ENCODE results near the gene FPR2. TPM values are rescaled to one million over a fixed set of nuclear protein-coding genes. Genes with fewer than 3 reads are reported as not detected.

The FPR2 gene
- polyA plus RNA-seq, 1 donor from 2014 or later, result not detected

- Histone ChIP-seq H3K9me3 (ENCODE audit: low read length) (no peaks in the 10 kb centered on the region), H3F3A (ENCODE audit: insufficient read depth, low read length, poor library complexity, severe bottlenecking) (no peaks in the 10 kb centered on the region), H3K27ac (ENCODE audit: low read length) (no peak overlapping the region), H4K20me1 (ENCODE audit: insufficient read depth) (no peaks in the 10 kb centered on the region), H3K27me3 (ENCODE audit: insufficient read depth, low read depth, low read length) (no peaks in the 10 kb centered on the region), H3K4me3 (ENCODE audit: low read length) (no peak overlapping the region), H3K9me2 (ENCODE audit: insufficient read depth, low read length) (no peaks in the 10 kb centered on the region), H3K36me3 (ENCODE audit: insufficient read depth, low read length) (no peaks in the 10 kb centered on the region), H3K4me2 (ENCODE audit: low read length) (no peak overlapping the region), H3K9ac (ENCODE audit: low read length) (no peak overlapping the region), H3K79me2 (replicated peaks; ENCODE audit: insufficient read depth, low read length) (no peaks in the 10 kb centered on the region), H2AFZ (ENCODE audit: low read depth, low read length) (no peak overlapping the region)
- TF ChIP-seq, protein P1, sequence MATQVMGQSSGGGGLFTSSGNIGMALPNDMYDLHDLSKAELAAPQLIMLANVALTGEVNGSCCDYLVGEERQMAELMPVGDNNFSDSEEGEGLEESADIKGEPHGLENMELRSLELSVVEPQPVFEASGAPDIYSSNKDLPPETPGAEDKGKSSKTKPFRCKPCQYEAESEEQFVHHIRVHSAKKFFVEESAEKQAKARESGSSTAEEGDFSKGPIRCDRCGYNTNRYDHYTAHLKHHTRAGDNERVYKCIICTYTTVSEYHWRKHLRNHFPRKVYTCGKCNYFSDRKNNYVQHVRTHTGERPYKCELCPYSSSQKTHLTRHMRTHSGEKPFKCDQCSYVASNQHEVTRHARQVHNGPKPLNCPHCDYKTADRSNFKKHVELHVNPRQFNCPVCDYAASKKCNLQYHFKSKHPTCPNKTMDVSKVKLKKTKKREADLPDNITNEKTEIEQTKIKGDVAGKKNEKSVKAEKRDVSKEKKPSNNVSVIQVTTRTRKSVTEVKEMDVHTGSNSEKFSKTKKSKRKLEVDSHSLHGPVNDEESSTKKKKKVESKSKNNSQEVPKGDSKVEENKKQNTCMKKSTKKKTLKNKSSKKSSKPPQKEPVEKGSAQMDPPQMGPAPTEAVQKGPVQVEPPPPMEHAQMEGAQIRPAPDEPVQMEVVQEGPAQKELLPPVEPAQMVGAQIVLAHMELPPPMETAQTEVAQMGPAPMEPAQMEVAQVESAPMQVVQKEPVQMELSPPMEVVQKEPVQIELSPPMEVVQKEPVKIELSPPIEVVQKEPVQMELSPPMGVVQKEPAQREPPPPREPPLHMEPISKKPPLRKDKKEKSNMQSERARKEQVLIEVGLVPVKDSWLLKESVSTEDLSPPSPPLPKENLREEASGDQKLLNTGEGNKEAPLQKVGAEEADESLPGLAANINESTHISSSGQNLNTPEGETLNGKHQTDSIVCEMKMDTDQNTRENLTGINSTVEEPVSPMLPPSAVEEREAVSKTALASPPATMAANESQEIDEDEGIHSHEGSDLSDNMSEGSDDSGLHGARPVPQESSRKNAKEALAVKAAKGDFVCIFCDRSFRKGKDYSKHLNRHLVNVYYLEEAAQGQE (IDR thresholded peaks at IDR 0.05; ENCODE audit: borderline replicate concordance), result no peak
- TF ChIP-seq TAF1 (IDR thresholded peaks at IDR 0.05; ENCODE audit: low read depth) (no peak), SMC3 (conservative IDR thresholded peaks at IDR 0.05; ENCODE audit: poor library complexity) (no peak), RAD21 (conservative IDR thresholded peaks at IDR 0.05) (no peak)
Measured at GRCh38 chr19:51729781-51730180, 31.2 kb upstream of the FPR2 start.

- no peak overlapping the region for H3K27ac ChIP-seq (ENCODE audit: low read length)
- H4K20me1 ChIP-seq (ENCODE audit: insufficient read depth), result no peaks in the 10 kb centered on the region
- TF ChIP-seq POLR2AphosphoS5 (IDR thresholded peaks at IDR 0.05) (no peak), EP300 (conservative IDR thresholded peaks at IDR 0.05; ENCODE audit: poor library complexity, severe bottlenecking) (no peak), TAF1 (IDR thresholded peaks at IDR 0.05; ENCODE audit: low read depth) (no peak)
- H3K4me2 ChIP-seq (ENCODE audit: low read length), result no peak overlapping the region
- H3K27me3 ChIP-seq (ENCODE audit: insufficient read depth, low read depth, low read length), result no peaks in the 10 kb centered on the region
- H3K36me3 ChIP-seq (ENCODE audit: insufficient read depth, low read length), result no peaks in the 10 kb centered on the region
- no peaks in the 10 kb centered on the region for H3K9me2 ChIP-seq (ENCODE audit: insufficient read depth, low read length)
- no peaks in the 10 kb centered on the region for H3K9me3 ChIP-seq (ENCODE audit: low read length)
- H2AFZ ChIP-seq (ENCODE audit: low read depth, low read length), result no peak overlapping the region
- no peaks in the 10 kb centered on the region for H3K79me2 ChIP-seq (replicated peaks; ENCODE audit: insufficient read depth, low read length)
- H3F3A ChIP-seq (ENCODE audit: insufficient read depth, low read length, poor library complexity, severe bottlenecking), result no peaks in the 10 kb centered on the region
- no peak overlapping the region for H3K4me3 ChIP-seq (ENCODE audit: low read length)
- H3K9ac ChIP-seq (ENCODE audit: low read length), result no peak overlapping the region
Measured at GRCh38 chr19:51733742-51734522, 27.0 kb upstream of the FPR2 start.

- no peaks in the 10 kb centered on the region for H3F3A ChIP-seq (ENCODE audit: insufficient read depth, low read length, poor library complexity, severe bottlenecking)
- H3K36me3 ChIP-seq (ENCODE audit: insufficient read depth, low read length), result no peaks in the 10 kb centered on the region
Measured at GRCh38 chr19:51735759-51736449, 25.1 kb upstream of the FPR2 start.

More at GRCh38 chr19:51735759-51736449, 25.1 kb upstream of the FPR2 start:
- Histone ChIP-seq H3K27me3 (ENCODE audit: insufficient read depth, low read depth, low read length) (no peaks in the 10 kb centered on the region), H4K20me1 (ENCODE audit: insufficient read depth) (no peaks in the 10 kb centered on the region), H3K79me2 (replicated peaks; ENCODE audit: insufficient read depth, low read length) (no peaks in the 10 kb centered on the region), H3K27ac (ENCODE audit: low read length) (no peak overlapping the region), H3K4me2 (ENCODE audit: low read length) (no peak overlapping the region), H2AFZ (ENCODE audit: low read depth, low read length) (no peak overlapping the region), H3K4me3 (ENCODE audit: low read length) (no peak overlapping the region), H3K9me2 (ENCODE audit: insufficient read depth, low read length) (no peaks in the 10 kb centered on the region), H3K9ac (ENCODE audit: low read length) (no peak overlapping the region), H3K9me3 (ENCODE audit: low read length) (no peaks in the 10 kb centered on the region)
- TF ChIP-seq SMC3 (conservative IDR thresholded peaks at IDR 0.05; ENCODE audit: poor library complexity) (no peak), RAD21 (conservative IDR thresholded peaks at IDR 0.05) (no peak), TAF1 (IDR thresholded peaks at IDR 0.05; ENCODE audit: low read depth) (no peak), POLR2AphosphoS5 (IDR thresholded peaks at IDR 0.05) (no peak), MXI1 (conservative IDR thresholded peaks at IDR 0.05; ENCODE audit: poor library complexity, severe bottlenecking) (no peak), EZH2 (IDR thresholded peaks at IDR 0.05; ENCODE audit: borderline replicate concordance, insufficient read depth, low read length, poor library complexity, severe bottlenecking) (no peak), EP300 (conservative IDR thresholded peaks at IDR 0.05; ENCODE audit: poor library complexity, severe bottlenecking) (no peak)
- TF ChIP-seq, protein P2, sequence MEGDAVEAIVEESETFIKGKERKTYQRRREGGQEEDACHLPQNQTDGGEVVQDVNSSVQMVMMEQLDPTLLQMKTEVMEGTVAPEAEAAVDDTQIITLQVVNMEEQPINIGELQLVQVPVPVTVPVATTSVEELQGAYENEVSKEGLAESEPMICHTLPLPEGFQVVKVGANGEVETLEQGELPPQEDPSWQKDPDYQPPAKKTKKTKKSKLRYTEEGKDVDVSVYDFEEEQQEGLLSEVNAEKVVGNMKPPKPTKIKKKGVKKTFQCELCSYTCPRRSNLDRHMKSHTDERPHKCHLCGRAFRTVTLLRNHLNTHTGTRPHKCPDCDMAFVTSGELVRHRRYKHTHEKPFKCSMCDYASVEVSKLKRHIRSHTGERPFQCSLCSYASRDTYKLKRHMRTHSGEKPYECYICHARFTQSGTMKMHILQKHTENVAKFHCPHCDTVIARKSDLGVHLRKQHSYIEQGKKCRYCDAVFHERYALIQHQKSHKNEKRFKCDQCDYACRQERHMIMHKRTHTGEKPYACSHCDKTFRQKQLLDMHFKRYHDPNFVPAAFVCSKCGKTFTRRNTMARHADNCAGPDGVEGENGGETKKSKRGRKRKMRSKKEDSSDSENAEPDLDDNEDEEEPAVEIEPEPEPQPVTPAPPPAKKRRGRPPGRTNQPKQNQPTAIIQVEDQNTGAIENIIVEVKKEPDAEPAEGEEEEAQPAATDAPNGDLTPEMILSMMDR (IDR thresholded peaks at IDR 0.05; ENCODE audit: poor library complexity, severe bottlenecking), result no peak
- TF ChIP-seq, protein P1 (IDR thresholded peaks at IDR 0.05; ENCODE audit: borderline replicate concordance), result no peak
